Measurements from ENCODE around the gene FADS3. TPM values are rescaled to one million over a fixed set of nuclear protein-coding genes. Genes with fewer than 3 reads are reported as not detected.

Gene FADS3
- total RNA-seq, 3 donors from 2014 or later: 38.8 to 156 (median 112) TPM

GRCh38 chr11:61847914-61848581, 43.3 kb downstream of the FADS3 start:
- no peaks in the 10 kb centered on the region for H3K36me3 ChIP-seq
- intact Hi-C loops (cut with DNase I; ENCODE audit: low total_unique reads): no loop called here
- H3K4me1 ChIP-seq: no peaks in the 10 kb centered on the region
- TF ChIP-seq, protein P1, sequence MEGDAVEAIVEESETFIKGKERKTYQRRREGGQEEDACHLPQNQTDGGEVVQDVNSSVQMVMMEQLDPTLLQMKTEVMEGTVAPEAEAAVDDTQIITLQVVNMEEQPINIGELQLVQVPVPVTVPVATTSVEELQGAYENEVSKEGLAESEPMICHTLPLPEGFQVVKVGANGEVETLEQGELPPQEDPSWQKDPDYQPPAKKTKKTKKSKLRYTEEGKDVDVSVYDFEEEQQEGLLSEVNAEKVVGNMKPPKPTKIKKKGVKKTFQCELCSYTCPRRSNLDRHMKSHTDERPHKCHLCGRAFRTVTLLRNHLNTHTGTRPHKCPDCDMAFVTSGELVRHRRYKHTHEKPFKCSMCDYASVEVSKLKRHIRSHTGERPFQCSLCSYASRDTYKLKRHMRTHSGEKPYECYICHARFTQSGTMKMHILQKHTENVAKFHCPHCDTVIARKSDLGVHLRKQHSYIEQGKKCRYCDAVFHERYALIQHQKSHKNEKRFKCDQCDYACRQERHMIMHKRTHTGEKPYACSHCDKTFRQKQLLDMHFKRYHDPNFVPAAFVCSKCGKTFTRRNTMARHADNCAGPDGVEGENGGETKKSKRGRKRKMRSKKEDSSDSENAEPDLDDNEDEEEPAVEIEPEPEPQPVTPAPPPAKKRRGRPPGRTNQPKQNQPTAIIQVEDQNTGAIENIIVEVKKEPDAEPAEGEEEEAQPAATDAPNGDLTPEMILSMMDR (IDR thresholded peaks at IDR 0.05): no peak
- TF ChIP-seq POLR2A (IDR thresholded peaks at IDR 0.05) (no peak), POLR2AphosphoS5 (IDR thresholded peaks at IDR 0.05) (no peak)
- DNase-seq (ENCODE audit: low spot score in 2 of 2): no peak
- no peaks in the 10 kb centered on the region for H3K27me3 ChIP-seq
- no peaks in the 10 kb centered on the region for H3K9me3 ChIP-seq
- H3K27ac ChIP-seq: no peak overlapping the region
- H3K4me3 ChIP-seq: no peak overlapping the region

GRCh38 chr11:61846362-61847020, 44.9 kb downstream of the FADS3 start:
- Histone ChIP-seq H3K27me3 (no peaks in the 10 kb centered on the region), H3K36me3 (no peaks in the 10 kb centered on the region), H3K4me1 (no peaks in the 10 kb centered on the region), H3K4me3 (no peak overlapping the region), H3K9me3 (no peaks in the 10 kb centered on the region), H3K27ac (no peak overlapping the region)
- DNase-seq (ENCODE audit: low spot score in 2 of 2): no peak
- intact Hi-C loops (cut with DNase I; ENCODE audit: low total_unique reads): no loop called here
- no peak for TF ChIP-seq POLR2AphosphoS5 (IDR thresholded peaks at IDR 0.05)
- TF ChIP-seq, protein P1 (IDR thresholded peaks at IDR 0.05): no peak
- no peak for TF ChIP-seq POLR2A (IDR thresholded peaks at IDR 0.05)

- Histone ChIP-seq H3K4me3 (no peak overlapping the region), H3K27ac (no peak overlapping the region), H3K36me3 (no peaks in the 10 kb centered on the region), H3K27me3 (no peaks in the 10 kb centered on the region), H3K9me3 (no peaks in the 10 kb centered on the region), H3K4me1 (no peaks in the 10 kb centered on the region)
- no peak for DNase-seq (ENCODE audit: low spot score in 2 of 2)
- intact Hi-C loops (cut with DNase I; ENCODE audit: low total_unique reads): no loop called here
- no peak for TF ChIP-seq POLR2AphosphoS5 (IDR thresholded peaks at IDR 0.05)
- no peak for TF ChIP-seq POLR2A (IDR thresholded peaks at IDR 0.05)
- TF ChIP-seq, protein P1 (IDR thresholded peaks at IDR 0.05): no peak
Observed at GRCh38 chr11:61844909-61845565, 46.3 kb downstream of the FADS3 start.

GRCh38 chr11:61842528-61842820, 48.9 kb downstream of the FADS3 start:
- no peak for TF ChIP-seq POLR2AphosphoS5 (IDR thresholded peaks at IDR 0.05)
- TF ChIP-seq, protein P1 (IDR thresholded peaks at IDR 0.05): no peak
- TF ChIP-seq POLR2A (IDR thresholded peaks at IDR 0.05): no peak
- Histone ChIP-seq H3K27ac (no peak overlapping the region), H3K36me3 (no peaks in the 10 kb centered on the region), H3K27me3 (no peaks in the 10 kb centered on the region), H3K9me3 (no peaks in the 10 kb centered on the region), H3K4me1 (no peaks in the 10 kb centered on the region), H3K4me3 (no peak overlapping the region)
- intact Hi-C loops (cut with DNase I; ENCODE audit: low total_unique reads): no loop called here
- DNase-seq (ENCODE audit: low spot score in 2 of 2): no peak

All from breast epithelium (tissue), 4 donors.